ENCODE data around the gene LARP6.
"Not testable (repeated sequence)": the region's sequence is repeated elsewhere in the genome, so short reads cannot be mapped to it uniquely, and the experiment has no call there.

Gene LARP6

GRCh38 chr15:70858614-70859321, 4.8 kb upstream of the LARP6 start:
- DNase-seq: not testable (repeated sequence)

GRCh38 chr15:70857562-70858285, 3.8 kb upstream of the LARP6 start:
- DNase-seq: no peak

- no peak for DNase-seq
These were observed 3.1 kb upstream of the LARP6 start for GRCh38 chr15:70856884-70857561.

- no peak for DNase-seq
These were observed 2.4 kb upstream of the LARP6 start for GRCh38 chr15:70856177-70856883.

GRCh38 chr15:70855764-70856163, 1.8 kb upstream of the LARP6 start:
- no peak for DNase-seq

- no peak for DNase-seq
These were observed 664 bp upstream of the LARP6 start for GRCh38 chr15:70854666-70854976.

GRCh38 chr15:70853318-70853972, 512 bp downstream of the LARP6 start:
- DNase-seq: no peak

GRCh38 chr15:70852501-70853317, 1.2 kb downstream of the LARP6 start:
- DNase-seq: no peak

- DNase-seq: no peak
These were observed 2.1 kb downstream of the LARP6 start for GRCh38 chr15:70851889-70852288.

GRCh38 chr15:70845602-70846360, 8.2 kb downstream of the LARP6 start:
- no peak for DNase-seq

GRCh38 chr15:70837476-70837875, 16.5 kb downstream of the LARP6 start:
- DNase-seq: no peak

- DNase-seq: no peak
These were observed 18.1 kb downstream of the LARP6 start for GRCh38 chr15:70835841-70836240.

GRCh38 chr15:70835415-70835814, 18.5 kb downstream of the LARP6 start:
- DNase-seq: no peak

- no peak for DNase-seq
These were observed 19.0 kb downstream of the LARP6 start for GRCh38 chr15:70834999-70835398.

GRCh38 chr15:70833861-70834765, 19.8 kb downstream of the LARP6 start:
- no peak for DNase-seq

- no peak for DNase-seq
These were observed 20.5 kb downstream of the LARP6 start for GRCh38 chr15:70833422-70833821.

- no peak for DNase-seq
These were observed 21.8 kb downstream of the LARP6 start for GRCh38 chr15:70832176-70832575.

- no peak for DNase-seq
These were observed 22.7 kb downstream of the LARP6 start for GRCh38 chr15:70831094-70831911.

GRCh38 chr15:70830615-70831014, 23.3 kb downstream of the LARP6 start:
- no peak for DNase-seq

Data from hematopoietic multipotent progenitor cell treated with erythropoietin and hydrocortisone succinate and interleukin-3 and kit ligand, for 6 days (in vitro differentiated cells).